ENCODE data around the gene IFT52.

GRCh38 chr20:43563991-43564390 lies 26.7 kb upstream of the IFT52 start:
- TF ChIP-seq, protein P1, sequence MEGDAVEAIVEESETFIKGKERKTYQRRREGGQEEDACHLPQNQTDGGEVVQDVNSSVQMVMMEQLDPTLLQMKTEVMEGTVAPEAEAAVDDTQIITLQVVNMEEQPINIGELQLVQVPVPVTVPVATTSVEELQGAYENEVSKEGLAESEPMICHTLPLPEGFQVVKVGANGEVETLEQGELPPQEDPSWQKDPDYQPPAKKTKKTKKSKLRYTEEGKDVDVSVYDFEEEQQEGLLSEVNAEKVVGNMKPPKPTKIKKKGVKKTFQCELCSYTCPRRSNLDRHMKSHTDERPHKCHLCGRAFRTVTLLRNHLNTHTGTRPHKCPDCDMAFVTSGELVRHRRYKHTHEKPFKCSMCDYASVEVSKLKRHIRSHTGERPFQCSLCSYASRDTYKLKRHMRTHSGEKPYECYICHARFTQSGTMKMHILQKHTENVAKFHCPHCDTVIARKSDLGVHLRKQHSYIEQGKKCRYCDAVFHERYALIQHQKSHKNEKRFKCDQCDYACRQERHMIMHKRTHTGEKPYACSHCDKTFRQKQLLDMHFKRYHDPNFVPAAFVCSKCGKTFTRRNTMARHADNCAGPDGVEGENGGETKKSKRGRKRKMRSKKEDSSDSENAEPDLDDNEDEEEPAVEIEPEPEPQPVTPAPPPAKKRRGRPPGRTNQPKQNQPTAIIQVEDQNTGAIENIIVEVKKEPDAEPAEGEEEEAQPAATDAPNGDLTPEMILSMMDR (IDR thresholded peaks at IDR 0.05; ENCODE audit: poor library complexity), result no peak
- no peak for TF ChIP-seq EZH2 (IDR thresholded peaks at IDR 0.05; ENCODE audit: borderline replicate concordance)
- no peak for TF ChIP-seq EZH2phosphoT487 (IDR thresholded peaks at IDR 0.05; ENCODE audit: low read depth, severe bottlenecking, unreplicated experiment)

All from hepatocyte (in vitro differentiated cells).